ENCODE results near the gene E2F4.

E2F4 gene

DNA sequence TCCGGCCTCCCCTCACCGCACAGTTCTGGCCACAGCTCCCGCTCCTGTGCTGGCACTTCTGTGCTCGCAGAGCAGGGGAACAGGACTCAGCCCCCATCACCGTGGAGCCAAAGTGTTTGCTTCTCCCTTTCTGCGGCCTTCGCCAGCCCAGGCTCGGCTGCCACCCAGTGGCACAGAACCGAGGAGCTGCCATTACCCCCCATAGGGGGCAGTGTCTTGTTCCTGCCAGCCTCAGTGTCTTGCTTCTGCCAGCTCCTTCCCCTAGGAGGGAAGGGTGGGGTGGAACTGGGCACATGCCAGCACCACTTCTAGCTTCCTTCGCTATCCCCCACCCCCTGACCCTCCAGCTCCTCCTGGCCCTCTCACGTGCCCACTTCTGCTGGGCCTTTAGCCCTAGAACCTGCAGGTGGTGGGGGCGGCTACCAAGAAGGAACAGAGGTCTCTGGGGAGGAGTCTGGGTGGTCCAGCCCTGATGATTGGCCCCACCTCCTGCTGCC lies 6.3 kb downstream of the E2F4 start:
- DNase-seq (ENCODE audit: low spot score), result peak; percentile 81
- H3K27ac ChIP-seq, result peak overlapping the region; percentile 92
- TF ChIP-seq, protein P1, sequence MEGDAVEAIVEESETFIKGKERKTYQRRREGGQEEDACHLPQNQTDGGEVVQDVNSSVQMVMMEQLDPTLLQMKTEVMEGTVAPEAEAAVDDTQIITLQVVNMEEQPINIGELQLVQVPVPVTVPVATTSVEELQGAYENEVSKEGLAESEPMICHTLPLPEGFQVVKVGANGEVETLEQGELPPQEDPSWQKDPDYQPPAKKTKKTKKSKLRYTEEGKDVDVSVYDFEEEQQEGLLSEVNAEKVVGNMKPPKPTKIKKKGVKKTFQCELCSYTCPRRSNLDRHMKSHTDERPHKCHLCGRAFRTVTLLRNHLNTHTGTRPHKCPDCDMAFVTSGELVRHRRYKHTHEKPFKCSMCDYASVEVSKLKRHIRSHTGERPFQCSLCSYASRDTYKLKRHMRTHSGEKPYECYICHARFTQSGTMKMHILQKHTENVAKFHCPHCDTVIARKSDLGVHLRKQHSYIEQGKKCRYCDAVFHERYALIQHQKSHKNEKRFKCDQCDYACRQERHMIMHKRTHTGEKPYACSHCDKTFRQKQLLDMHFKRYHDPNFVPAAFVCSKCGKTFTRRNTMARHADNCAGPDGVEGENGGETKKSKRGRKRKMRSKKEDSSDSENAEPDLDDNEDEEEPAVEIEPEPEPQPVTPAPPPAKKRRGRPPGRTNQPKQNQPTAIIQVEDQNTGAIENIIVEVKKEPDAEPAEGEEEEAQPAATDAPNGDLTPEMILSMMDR (conservative IDR thresholded peaks at IDR 0.05; ENCODE audit: low read depth), result peak; percentile 61
- CTCF ChIA-PET, result interaction anchor here (0.5 to 4.5 kb wide), 18 partner anchors 9 to 651 kb away, joined by 3 to 20 read pairs (median 4); partner anchors contain the start of genes FHOD1 and TMEM208
- POLR2A ChIA-PET (ENCODE audit: low non-redundant PET), result interaction anchor here (0.6 to 0.8 kb wide), 2 partner anchors 20 to 49 kb away, joined by 3 read pairs; partner anchors contain the start of gene FHOD1

DNA sequence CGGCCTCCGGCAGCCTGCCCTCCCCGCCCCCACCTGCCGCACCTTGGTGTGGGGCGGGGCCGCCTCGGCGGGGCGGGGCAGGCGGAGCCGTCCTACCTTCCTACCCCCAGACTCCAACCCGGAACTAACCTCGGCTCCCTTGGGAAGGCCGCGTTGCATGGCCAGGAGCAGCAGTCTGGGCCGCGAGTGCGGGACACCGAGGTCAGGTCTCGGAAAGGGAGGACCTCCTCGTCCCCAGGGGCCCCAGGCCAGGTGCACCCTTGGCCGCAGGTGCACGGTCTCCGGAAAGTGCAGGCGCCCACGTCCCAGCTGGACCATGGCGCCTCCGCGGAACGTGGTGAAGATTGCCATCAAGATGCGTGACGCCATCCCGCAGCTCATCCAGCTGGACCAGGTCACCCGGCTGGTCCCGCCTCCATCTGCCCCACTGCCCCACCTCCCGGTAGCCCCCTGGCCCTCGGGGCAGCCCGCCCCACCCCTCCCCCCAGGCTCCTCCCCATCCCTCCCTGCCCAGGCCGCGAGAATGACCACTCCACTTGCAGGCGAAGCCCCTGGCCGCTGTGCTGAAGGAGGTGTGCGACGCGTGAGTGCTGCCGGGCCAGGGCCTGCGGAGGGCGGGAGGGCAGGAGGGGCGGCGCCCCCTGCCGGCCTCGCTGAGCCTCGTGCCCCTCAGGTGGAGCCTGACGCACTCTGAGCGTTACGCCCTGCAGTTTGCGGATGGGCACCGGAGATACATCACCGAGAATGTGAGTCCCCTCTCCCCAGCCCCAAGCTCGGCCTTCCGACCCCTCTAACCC lies 7.3 kb downstream of the E2F4 start, which contains the start of gene ELMO3:
ELMO3 (plus strand) TSS at position 121 of the 797 bp plus-strand sequence; CDS start at position 317, 196 bp downstream.
- TF ChIP-seq, protein P1 (conservative IDR thresholded peaks at IDR 0.05; ENCODE audit: low read depth), result peak; percentile 71
- peak within 1 kb of the TSS; percentile 92 for H3K27ac ChIP-seq
- peak; percentile 89 for DNase-seq (ENCODE audit: low spot score)
- POLR2A ChIA-PET (ENCODE audit: low non-redundant PET), result no interaction called here
- CTCF ChIA-PET, result interaction anchor here (0.6 to 4.5 kb wide), 14 partner anchors 9 to 488 kb away, joined by 3 to 20 read pairs (median 4); partner anchors contain the start of genes FHOD1, NOL3 and TMEM208

DNA sequence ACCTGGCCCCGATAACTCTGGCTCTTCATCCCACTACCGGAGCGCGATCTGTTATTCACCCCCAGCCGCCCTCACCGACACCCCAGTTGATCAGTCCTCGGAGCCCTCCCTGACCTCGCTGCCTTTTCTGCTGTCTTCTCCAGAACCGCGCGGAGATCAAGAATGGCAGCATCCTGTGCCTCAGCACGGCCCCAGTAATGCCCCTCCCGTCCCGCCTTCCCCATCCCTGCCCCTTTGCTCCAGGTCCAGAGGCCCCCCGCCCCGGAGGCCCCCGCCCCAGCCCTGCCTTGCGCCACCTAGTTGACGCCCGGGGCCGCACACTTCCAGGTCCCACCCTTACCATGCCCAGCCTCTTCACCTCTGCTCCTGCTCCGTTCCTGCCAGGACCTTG lies 7.8 kb downstream of the E2F4 start:
- ChIA-PET POLR2A (ENCODE audit: low non-redundant PET) (interaction anchor here (0.6 kb wide), 1 partner anchor 240 kb away, joined by 4 read pairs; no protein-coding TSS in a partner anchor), CTCF (interaction anchor here (0.6 to 4.5 kb wide), 7 partner anchors 8 to 488 kb away, joined by 3 to 20 read pairs (median 4); partner anchors contain the start of gene NOL3)
- TF ChIP-seq, protein P1 (conservative IDR thresholded peaks at IDR 0.05; ENCODE audit: low read depth), result peak; percentile 58
- DNase-seq (ENCODE audit: low spot score), result peak; percentile 36
- H3K27ac ChIP-seq, result peak overlapping the region; percentile 92

DNA sequence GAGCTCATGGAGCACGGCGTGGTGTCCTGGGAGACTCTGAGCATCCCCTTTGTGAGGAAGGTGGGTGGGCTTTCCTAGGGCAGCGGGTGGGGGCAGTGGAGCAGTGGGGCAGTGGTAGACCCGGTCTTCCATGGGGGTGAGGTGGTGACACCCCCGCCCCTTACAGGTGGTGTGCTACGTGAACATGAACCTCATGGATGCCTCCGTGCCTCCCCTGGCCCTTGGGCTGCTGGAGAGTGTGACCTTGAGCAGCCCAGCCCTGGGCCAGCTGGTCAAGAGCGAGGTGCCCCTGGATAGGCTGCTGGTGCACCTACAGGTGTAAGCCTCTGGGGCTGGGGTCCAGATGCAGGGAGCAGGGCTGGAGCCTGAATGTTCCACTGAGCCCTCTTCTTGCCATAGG lies 8.5 kb downstream of the E2F4 start:
- DNase-seq (ENCODE audit: low spot score), result no peak
- TF ChIP-seq, protein P1 (conservative IDR thresholded peaks at IDR 0.05; ENCODE audit: low read depth), result no peak
- peak overlapping the region; percentile 92 for H3K27ac ChIP-seq
- ChIA-PET CTCF (interaction anchor here (0.6 to 4.5 kb wide), 2 partner anchors 11 to 22 kb away, joined by 3 to 19 read pairs; no protein-coding TSS in a partner anchor), POLR2A (ENCODE audit: low non-redundant PET) (interaction anchor here (0.6 kb wide), 1 partner anchor 240 kb away, joined by 4 read pairs; no protein-coding TSS in a partner anchor)

DNA sequence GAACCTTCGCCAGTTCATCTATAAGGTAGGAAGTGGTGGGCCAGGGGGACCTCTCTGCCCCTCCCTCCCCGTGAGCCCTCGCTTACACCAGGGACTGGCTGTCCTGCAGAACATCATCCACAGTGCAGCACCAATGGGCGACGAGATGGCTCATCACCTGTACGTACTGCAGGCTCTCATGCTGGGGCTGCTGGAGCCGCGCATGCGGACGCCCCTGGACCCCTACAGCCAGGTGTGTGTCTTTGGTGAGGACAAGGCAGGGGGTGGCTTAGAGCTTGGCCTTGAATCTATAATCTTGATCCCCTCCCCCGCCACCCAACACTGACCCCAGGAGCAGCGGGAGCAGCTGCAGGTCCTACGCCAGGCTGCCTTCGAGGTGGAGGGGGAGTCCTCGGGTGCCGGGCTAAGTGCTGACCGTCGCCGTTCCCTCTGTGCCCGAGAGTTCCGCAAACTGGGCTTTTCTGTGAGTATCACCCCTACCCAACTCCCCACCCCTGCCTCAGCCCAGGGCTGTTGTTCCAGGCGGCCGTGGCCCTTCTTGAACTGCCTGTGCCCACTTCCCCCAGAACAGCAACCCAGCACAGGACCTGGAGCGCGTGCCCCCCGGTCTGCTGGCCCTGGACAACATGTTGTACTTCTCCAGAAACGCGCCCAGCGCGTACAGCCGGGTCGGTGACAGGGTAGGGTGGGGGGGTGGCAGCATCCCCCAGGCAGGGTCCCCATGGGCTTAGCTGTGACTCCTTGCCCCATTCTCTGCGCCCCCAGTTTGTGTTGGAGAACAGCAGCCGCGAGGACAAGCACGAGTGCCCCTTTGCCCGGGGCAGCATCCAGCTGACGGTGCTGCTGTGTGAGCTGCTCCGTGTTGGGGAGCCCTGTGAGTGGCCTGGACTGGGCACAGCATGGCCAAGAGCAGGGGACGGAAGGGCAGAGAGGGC lies 9.7 kb downstream of the E2F4 start:
- TF ChIP-seq, protein P1 (conservative IDR thresholded peaks at IDR 0.05; ENCODE audit: low read depth), result no peak
- POLR2A ChIA-PET (ENCODE audit: low non-redundant PET), result interaction anchor here (0.7 kb wide), 1 partner anchor 45 kb away, joined by 5 read pairs; no protein-coding TSS in a partner anchor
- H3K27ac ChIP-seq, result peak overlapping the region; percentile 28
- CTCF ChIA-PET, result no interaction called here
- DNase-seq (ENCODE audit: low spot score), result no peak
